SK-N-MC (cell line): ENCODE measurements around the gene ADD3.

Experiments used
- EZH2 ChIP-seq: fragments of 200-600 bp; sonication (generic); IDR thresholded peaks from one replicate; pipeline ENCODE4 v1.6.1; 2017; ENCODE audit warnings: antibody characterized with exemption
- POLR2AphosphoS5 ChIP-seq: IDR thresholded peaks from 2 replicates; pipeline ENCODE4 v1.6.1; 2012; ENCODE audit warnings: mild to moderate bottlenecking, low read depth, low read length, borderline replicate concordance

DNA sequence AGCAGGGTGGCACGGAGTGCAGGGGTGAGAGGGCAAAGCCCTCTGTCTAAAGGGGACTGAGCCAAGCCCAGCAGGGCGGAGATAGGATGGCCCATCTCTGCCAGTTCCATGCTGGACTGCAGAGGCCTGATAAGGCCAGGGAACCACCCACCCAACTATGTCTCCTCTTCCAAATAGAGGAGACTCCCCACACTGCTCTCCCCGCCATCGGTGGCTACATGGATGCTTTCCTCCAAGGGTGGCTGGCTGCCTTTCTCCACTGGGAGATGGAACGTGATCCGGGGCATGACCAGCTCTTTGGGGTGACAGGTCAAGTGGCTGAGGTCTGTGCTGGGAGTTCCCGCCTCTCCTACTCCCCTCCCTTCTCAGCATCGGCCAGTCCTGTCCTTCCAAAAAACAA, 141.5 kb downstream of the ADD3 start:
- TF ChIP-seq POLR2AphosphoS5 (no peak), EZH2 (no peak)
